Fibroblast of lung (primary cell): Measurements from ENCODE around the gene TATDN3.

Experiments
- CTCF ChIP-seq, 2 donors: IDR thresholded peaks in 1 of 2; conservative IDR thresholded peaks in 1 of 2; 1 replicate in 1 of 2; 2 replicates in 1 of 2; pipeline ENCODE4 v1.5.1; 2011 to 2012; ENCODE audit warnings: low read length in 2 of 2, control low read depth in 1 of 2, inconsistent platforms in 1 of 2, low read depth in 1 of 2, mild to moderate bottlenecking in 1 of 2
- EZH2 ChIP-seq: IDR thresholded peaks from 2 replicates; pipeline ENCODE4 v1.5.1; 2012; ENCODE audit warnings: low read length, control low read depth, mild to moderate bottlenecking; ENCODE audit errors: missing control alignments

GRCh38 chr1:212754680-212755079 lies 37.0 kb upstream of the TATDN3 start:
- no peak for TF ChIP-seq CTCF (conservative IDR thresholded peaks at IDR 0.05 in 1 of 2, IDR thresholded peaks at IDR 0.05 in 1 of 2; ENCODE audit: low read depth in 1 of 2, low read length in 2 of 2)
- TF ChIP-seq EZH2: no peak
